Lower leg skin (tissue), 3 donors: Measurements from ENCODE around the gene TMPRSS11D.

Experiments used
- POLR2A ChIP-seq, 2 donors: fragments of 450-650 bp; IDR thresholded peaks; one replicate each; pipeline ENCODE4 v1.6.1; 2016 to 2017; ENCODE audit warnings: antibody characterized with exemption in 2 of 2, mild to moderate bottlenecking in 1 of 2, moderate library complexity in 1 of 2
- TF ChIP-seq, protein P1 (sequence below), 3 donors: fragments of 450-650 bp; IDR thresholded peaks; one replicate each; pipeline ENCODE4 v1.5.1; 2016; ENCODE audit warnings: antibody characterized with exemption in 3 of 3, mild to moderate bottlenecking in 3 of 3, moderate library complexity in 2 of 3

DNA sequence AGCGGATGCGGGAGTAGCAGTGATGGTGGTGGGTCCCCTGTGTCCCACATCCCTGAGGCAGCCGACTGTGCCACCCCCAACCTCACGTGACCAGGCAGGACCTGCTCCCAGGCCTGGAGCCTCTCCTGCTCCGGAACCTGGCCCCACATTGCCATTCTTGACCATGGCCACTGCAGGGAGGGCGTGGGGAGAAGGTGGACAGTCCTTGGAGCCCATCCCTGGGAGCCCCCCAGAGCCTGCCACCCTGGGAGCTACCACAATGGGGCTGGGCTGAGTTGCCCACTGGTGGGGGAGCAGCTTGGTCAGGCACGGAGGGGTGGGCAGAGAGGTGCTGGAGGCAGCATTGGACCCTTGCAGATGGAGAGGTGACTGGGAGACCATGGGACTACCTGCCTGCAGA, 42.7 kb upstream of the TMPRSS11D start:
- no peak for TF ChIP-seq POLR2A (IDR thresholded peaks at IDR 0.05)
- TF ChIP-seq, protein P1, sequence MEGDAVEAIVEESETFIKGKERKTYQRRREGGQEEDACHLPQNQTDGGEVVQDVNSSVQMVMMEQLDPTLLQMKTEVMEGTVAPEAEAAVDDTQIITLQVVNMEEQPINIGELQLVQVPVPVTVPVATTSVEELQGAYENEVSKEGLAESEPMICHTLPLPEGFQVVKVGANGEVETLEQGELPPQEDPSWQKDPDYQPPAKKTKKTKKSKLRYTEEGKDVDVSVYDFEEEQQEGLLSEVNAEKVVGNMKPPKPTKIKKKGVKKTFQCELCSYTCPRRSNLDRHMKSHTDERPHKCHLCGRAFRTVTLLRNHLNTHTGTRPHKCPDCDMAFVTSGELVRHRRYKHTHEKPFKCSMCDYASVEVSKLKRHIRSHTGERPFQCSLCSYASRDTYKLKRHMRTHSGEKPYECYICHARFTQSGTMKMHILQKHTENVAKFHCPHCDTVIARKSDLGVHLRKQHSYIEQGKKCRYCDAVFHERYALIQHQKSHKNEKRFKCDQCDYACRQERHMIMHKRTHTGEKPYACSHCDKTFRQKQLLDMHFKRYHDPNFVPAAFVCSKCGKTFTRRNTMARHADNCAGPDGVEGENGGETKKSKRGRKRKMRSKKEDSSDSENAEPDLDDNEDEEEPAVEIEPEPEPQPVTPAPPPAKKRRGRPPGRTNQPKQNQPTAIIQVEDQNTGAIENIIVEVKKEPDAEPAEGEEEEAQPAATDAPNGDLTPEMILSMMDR (IDR thresholded peaks at IDR 0.05), result no peak
